Fibroblast of villous mesenchyme (primary cell): ENCODE data around the gene VWA1. TPM values are rescaled to one million over a fixed set of nuclear protein-coding genes. Genes with fewer than 3 reads are reported as not detected.
A peak's percentile ranks its signal among the peaks of the same experiment; 100 is the strongest.
"Not testable (repeated sequence)": the region's sequence is repeated elsewhere in the genome, so short reads cannot be mapped to it uniquely, and the experiment has no call there.

Experiments used
- DNase-seq: peaks from one replicate; pipeline ENCODE4 v3.0.0-alpha.2; 2010; ENCODE audit warnings: low read depth
- H3K4me3 ChIP-seq: 2 replicates; pipeline ENCODE4 v1.5.1; 2011; ENCODE audit warnings: low read depth, mild to moderate bottlenecking, low read length
- total RNA-seq: library from RNA; depleted of rRNA; stranded (reverse); fragments of >200 nt; gene quantifications from 2 replicates; pipeline ENCODE4 v1.2.3, GENCODE V29; 2012
- TF ChIP-seq, protein P1 (sequence below): IDR thresholded peaks from 2 replicates; pipeline ENCODE4 v1.5.1; 2012; ENCODE audit warnings: low read depth, mild to moderate bottlenecking, low read length; ENCODE audit not compliant: insufficient read depth

Gene VWA1
- total RNA-seq, 1 donor, result 5.6 TPM

DNA sequence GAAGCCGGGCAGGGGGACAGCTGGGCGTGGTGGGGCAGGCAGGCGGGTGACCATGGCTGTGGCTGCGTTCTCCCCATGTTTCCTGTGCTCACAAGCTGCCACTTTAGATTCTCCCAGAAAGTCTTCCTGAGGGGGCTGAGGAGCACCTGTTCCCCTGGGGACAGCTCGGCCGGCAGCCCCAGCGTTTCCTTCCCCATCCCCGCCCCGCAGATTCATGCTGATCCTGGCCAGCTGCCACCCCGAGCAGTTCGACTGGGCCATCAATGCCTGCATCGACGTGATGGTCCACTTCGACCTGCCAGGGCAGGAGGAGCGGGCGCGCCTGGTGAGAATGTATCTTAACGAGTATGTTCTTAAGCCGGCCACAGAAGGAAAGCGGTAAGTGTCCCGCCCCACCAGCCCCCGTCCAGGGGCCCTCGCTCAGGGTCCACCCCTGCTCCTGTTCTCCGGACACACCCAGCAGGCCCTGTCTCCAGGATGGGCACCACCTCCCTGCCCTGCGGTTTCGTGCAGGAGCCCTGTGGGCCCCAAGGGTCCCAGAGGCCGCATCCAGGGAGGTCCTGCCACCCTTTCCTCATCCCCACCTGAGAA is 25.1 kb downstream of the VWA1 start:
- H3K4me3 ChIP-seq, result no peak overlapping the region
- no peak for DNase-seq
- TF ChIP-seq, protein P1, sequence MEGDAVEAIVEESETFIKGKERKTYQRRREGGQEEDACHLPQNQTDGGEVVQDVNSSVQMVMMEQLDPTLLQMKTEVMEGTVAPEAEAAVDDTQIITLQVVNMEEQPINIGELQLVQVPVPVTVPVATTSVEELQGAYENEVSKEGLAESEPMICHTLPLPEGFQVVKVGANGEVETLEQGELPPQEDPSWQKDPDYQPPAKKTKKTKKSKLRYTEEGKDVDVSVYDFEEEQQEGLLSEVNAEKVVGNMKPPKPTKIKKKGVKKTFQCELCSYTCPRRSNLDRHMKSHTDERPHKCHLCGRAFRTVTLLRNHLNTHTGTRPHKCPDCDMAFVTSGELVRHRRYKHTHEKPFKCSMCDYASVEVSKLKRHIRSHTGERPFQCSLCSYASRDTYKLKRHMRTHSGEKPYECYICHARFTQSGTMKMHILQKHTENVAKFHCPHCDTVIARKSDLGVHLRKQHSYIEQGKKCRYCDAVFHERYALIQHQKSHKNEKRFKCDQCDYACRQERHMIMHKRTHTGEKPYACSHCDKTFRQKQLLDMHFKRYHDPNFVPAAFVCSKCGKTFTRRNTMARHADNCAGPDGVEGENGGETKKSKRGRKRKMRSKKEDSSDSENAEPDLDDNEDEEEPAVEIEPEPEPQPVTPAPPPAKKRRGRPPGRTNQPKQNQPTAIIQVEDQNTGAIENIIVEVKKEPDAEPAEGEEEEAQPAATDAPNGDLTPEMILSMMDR, result no peak

DNA sequence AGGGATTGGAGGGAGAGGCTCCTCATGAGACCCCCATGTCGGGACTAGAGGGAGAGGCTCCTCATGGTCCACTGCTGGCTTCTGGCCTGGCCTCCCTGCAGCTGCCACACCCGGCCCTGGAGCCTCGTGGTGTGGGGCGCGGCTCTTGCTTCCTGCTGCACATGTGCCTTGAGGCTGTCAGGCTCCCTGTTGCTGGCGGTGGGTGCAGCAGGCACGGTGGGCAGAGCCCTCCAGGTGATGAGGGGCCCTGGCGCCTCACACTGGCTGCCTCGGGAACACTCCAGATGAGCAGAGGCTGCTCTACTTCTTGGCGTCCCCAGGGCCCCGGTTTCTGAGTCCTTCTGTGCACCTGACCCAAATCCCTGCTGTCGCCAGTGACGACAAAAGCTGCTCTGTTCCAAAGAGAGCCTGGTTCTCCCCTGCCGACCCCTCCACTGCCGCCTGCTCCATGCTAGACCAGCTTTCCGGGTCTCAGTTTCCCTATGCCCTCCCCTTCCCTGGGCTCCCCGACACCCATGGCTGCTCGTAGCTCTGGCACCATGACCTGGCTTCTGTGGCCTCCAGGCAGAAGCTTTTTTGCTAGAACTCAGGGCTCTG is 26.3 kb downstream of the VWA1 start:
- DNase-seq, result no peak
- TF ChIP-seq, protein P1, result no peak
- no peak overlapping the region for H3K4me3 ChIP-seq

DNA sequence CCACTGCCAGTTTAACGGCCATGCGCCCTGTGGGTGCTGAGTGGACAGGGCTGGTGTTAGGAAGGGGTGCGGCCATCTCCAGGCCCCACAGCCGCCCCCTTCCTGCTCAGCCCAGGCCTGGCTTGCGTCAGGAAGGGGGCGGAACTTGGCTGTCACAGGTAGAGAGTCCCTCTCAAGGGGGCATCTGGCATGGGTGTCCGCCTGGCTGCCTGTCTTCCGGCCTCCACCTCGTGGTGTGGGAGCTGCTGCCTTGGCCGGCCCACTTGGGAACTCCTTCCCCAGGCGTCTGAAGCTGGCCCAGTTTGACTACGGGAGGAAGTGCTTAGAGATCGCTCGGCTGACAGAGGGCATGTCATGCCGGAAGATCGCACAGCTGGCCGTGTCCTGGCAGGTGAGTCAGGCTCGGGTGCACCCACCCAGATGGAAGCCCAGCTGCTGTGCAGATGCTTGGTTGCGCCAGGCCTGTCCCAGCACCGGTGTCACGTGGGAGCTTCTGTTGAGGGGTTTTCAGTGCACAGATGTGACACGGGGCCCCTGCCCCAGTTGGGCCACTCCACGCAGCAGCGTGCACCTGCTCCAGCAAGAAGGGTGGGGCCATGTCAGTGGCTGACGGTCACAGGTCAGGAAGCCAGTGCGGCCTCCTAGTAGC is 27.0 kb downstream of the VWA1 start:
- peak; percentile 46 for DNase-seq
- TF ChIP-seq, protein P1, result no peak
- H3K4me3 ChIP-seq, result no peak overlapping the region

DNA sequence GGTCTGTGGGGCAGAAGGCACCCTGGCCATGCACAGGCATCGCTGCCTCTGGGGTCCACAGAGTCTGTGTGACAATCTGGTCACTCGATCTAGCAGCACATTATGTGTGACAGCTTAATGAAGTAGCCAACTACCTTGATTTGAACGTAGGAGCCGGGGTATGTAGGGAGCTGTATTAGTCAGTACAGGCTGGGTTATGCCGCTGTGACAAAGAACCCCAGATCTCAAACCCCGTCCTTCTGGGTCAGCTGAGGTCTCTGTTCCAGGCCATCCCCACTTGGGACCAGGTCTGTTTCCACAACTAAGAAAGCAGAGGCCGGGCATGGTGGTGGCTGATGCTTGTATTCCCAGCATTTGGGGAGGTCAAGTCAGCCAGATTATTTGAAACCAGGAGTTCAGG is 27.8 kb downstream of the VWA1 start:
- no peak for DNase-seq
- TF ChIP-seq, protein P1, result no peak
- H3K4me3 ChIP-seq, result no peak overlapping the region

GRCh38 chr1:1468196-1468985 is 32.9 kb downstream of the VWA1 start:
- not testable (repeated sequence) for DNase-seq, H3K4me3 ChIP-seq

DNA sequence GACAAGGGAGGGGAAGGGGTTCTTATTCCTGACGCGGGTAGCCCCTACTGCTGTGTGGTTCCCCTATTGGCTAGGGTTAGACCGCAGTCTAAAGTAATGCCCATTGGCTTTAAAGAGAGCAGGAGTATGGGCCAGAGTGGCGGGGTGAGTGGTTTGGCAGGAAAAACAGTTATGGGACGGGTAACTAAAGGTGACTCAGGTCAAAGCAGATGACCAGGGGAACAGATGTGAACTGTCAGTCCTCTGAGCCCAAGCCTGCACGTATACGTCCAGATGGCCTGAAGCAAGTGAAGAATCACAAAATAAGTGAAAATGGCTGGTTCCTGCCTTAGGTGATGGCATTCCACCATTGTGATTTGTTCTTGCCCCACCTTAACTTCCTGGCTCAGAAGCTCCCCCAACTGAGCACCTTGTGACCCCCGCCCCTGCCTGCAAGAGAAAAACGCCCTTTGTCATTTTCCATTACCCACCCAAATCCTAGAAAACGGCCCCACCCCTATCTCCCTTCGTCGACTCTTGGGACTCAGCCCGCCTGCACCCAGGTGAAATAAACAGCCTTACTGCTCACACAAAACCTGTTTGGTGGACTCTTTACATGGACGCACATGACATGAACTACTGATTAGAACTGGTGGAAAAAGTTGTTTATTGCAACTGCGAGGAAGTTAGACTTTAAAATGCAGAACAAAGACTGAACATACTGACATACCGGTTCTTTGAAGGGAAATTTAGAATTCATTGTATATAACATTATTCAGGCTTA is 35.3 kb downstream of the VWA1 start:
- TF ChIP-seq, protein P1, result no peak
- DNase-seq, result no peak
- peak overlapping the region; percentile 84 for H3K4me3 ChIP-seq
